ENCODE results near the gene CXADR. TPM values are rescaled to one million over a fixed set of nuclear protein-coding genes. Genes with fewer than 3 reads are reported as not detected.
"Not testable (repeated sequence)": the region's sequence is repeated elsewhere in the genome, so short reads cannot be mapped to it uniquely, and the experiment has no call there.

The CXADR gene
- total RNA-seq, 1 experiment from 2014 or later: 0.08 TPM

DNA sequence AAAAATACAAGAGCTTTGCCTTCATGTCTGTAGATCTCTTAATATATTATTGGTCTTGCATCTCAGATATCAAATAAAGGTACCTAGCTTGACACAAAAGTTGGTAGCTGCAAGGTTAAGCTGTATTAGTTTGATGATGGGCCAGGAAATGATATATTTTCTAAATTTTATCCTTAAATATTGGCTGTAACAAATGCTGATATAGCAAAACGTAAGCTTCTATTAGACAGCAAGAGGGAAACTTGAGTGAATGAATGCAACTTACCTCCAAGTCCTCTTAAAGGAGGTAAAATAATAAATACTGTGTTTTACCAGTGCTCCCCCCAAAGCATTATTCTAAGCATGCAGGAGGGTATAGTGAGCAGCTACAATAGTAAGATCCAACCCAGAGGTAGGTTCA, 4.2 kb downstream of the CXADR start:
- H3K9me3 ChIP-seq (replicated peaks); H3K27ac ChIP-seq; H3K4me3 ChIP-seq; DNase-seq (ENCODE audit: low read depth in 1 of 2, low spot score in 2 of 2); H3K36me3 ChIP-seq: not testable (repeated sequence)
- Histone ChIP-seq H3K27me3 (replicated peaks) (peaks cover 23% of the 10 kb centered on the region), H3K4me1 (replicated peaks) (peaks cover 17% of the 10 kb centered on the region)

DNA sequence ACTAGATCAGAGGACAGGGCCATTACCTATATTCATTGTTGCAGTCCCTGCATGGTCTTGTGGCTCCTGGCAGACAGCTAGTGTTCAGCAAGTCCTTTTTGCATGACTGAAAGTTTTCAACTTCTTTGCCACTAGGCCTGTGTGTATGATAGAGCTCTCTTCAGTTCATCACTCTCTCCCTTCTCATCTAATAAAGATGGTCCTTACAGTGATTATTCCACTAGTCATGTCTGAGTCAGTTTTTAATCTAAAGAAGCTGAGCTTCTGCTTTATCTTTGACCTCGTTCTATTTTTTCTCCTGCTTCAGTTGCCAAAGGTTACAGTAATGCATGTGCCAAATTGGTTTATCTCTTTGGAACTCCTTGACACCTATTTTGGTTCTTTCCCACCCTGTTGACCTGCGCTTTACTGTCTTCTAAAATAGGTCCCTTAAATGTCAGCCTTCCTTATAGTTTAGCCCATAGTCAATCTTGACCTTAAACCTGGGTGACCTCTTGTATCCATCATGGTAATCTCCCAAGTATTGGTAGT, 6.4 kb downstream of the CXADR start:
- no peak overlapping the region for H3K4me3 ChIP-seq
- no peak overlapping the region for H3K27ac ChIP-seq
- no peaks in the 10 kb centered on the region for H3K4me1 ChIP-seq (replicated peaks)
- no peaks in the 10 kb centered on the region for H3K36me3 ChIP-seq
- no peak for DNase-seq (ENCODE audit: low read depth in 1 of 2, low spot score in 2 of 2)
- peaks cover 2% of the 10 kb centered on the region; the same call in 1 of the 2 replicates for H3K27me3 ChIP-seq (replicated peaks)
- no peaks in the 10 kb centered on the region for H3K9me3 ChIP-seq (replicated peaks)

- Histone ChIP-seq H3K4me1 (replicated peaks) (no peaks in the 10 kb centered on the region), H3K36me3 (no peaks in the 10 kb centered on the region), H3K9me3 (replicated peaks) (no peaks in the 10 kb centered on the region), H3K4me3 (no peak overlapping the region), H3K27me3 (replicated peaks) (peaks cover 2% of the 10 kb centered on the region; the same call in 1 of the 2 replicates), H3K27ac (no peak overlapping the region)
- DNase-seq (ENCODE audit: low read depth in 1 of 2, low spot score in 2 of 2): no peak
Measured at GRCh38 chr21:17519965-17520609, 7.2 kb downstream of the CXADR start.

DNA sequence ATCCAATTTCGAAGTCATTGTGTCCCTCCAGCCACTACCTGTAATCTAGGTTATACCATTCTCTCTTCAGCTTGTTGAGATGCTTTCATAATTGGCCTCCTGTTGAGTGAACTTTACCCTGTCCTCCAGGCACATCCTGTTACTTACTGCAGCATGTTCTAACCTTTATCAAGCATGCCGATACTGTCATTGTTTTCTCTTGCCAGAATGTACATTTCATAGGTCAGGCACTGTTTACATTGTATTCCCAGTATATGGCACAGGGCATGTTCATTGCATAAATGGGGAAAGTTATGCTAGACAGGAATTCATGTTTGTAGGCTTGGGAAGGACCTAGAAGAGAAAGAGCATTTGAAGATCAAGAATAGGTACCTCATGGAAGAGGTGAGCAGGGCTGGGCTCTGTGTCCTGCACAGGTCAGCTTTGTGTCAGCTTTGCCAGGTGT, 10.2 kb downstream of the CXADR start:
- Histone ChIP-seq H3K27ac (no peak overlapping the region), H3K36me3 (no peaks in the 10 kb centered on the region), H3K4me1 (replicated peaks) (peaks cover 9% of the 10 kb centered on the region), H3K27me3 (replicated peaks) (no peaks in the 10 kb centered on the region; the same call in 1 of the 2 replicates), H3K9me3 (replicated peaks) (no peaks in the 10 kb centered on the region), H3K4me3 (no peak overlapping the region)
- no peak for DNase-seq (ENCODE audit: low read depth in 1 of 2, low spot score in 2 of 2)

GRCh38 chr21:17523979-17524494, 11.2 kb downstream of the CXADR start:
- H3K27me3 ChIP-seq (replicated peaks); H3K27ac ChIP-seq: not testable (repeated sequence)
- peaks cover 15% of the 10 kb centered on the region for H3K4me1 ChIP-seq (replicated peaks)

DNA sequence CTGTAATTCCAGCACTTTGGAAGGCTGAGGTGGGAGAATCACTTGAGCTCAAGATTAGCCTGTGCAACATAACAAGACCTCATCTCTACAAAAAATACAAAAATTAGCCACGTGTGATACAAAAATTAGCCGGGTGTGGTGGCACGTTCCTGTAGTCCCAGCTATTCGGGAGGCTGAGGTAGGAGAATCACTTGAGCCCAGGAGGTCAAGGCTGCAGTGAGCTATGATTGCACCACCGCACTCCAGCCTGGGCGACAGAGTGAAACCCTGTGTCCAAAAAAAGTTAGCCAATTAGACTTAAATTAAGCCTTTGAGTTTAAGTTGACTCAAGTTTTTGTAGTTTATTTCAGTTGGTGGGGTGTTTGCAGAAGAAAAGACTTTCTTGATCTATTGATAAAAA, 11.8 kb downstream of the CXADR start:
- Histone ChIP-seq H3K4me1 (replicated peaks) (peaks cover 15% of the 10 kb centered on the region), H3K9me3 (replicated peaks) (no peaks in the 10 kb centered on the region), H3K4me3 (no peak overlapping the region), H3K36me3 (no peaks in the 10 kb centered on the region), H3K27me3 (replicated peaks) (no peaks in the 10 kb centered on the region; the same call in 1 of the 2 replicates), H3K27ac (no peak overlapping the region)
- DNase-seq (ENCODE audit: low read depth in 1 of 2, low spot score in 2 of 2): no peak

More at GRCh38 chr21:17523979-17524494, 11.2 kb downstream of the CXADR start:
- not testable (repeated sequence) for H3K4me3 ChIP-seq; DNase-seq (ENCODE audit: low read depth in 1 of 2, low spot score in 2 of 2); H3K36me3 ChIP-seq; H3K9me3 ChIP-seq (replicated peaks)

DNA sequence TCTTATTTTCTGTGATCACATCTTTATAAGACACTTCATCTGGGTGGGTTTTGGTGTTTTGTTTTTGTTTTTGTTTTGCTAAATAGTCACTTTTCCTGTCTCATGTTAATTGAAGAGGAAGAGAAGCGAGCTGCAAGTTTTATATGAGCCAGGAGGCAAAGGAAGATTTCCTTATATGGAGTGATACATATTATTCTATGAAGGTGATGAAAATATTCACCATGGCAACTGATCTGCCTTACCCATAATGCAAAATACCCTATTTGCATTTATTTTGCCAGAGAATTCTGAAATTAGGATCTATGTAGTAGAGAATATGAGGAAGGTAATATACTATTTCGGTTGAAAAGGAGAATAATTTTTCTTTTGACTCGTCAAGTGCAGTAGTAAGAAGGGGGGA, 13.9 kb downstream of the CXADR start:
- Histone ChIP-seq H3K4me1 (replicated peaks) (peaks cover 15% of the 10 kb centered on the region), H3K27me3 (replicated peaks) (no peaks in the 10 kb centered on the region), H3K36me3 (no peaks in the 10 kb centered on the region), H3K9me3 (replicated peaks) (no peaks in the 10 kb centered on the region), H3K4me3 (no peak overlapping the region), H3K27ac (no peak overlapping the region)
- no peak for DNase-seq (ENCODE audit: low read depth in 1 of 2, low spot score in 2 of 2)

- Histone ChIP-seq H3K27me3 (replicated peaks) (no peaks in the 10 kb centered on the region; the same call in 1 of the 2 replicates), H3K4me3 (no peak overlapping the region), H3K9me3 (replicated peaks) (no peaks in the 10 kb centered on the region), H3K4me1 (replicated peaks) (peaks cover 15% of the 10 kb centered on the region), H3K36me3 (no peaks in the 10 kb centered on the region), H3K27ac (peak overlapping the region; percentile 7; the same call in 1 of the 2 replicates)
- DNase-seq (ENCODE audit: low read depth in 1 of 2, low spot score in 2 of 2): peak in 1 of 2 experiments; percentile 60
Measured at GRCh38 chr21:17527240-17527639, 14.4 kb downstream of the CXADR start.

DNA sequence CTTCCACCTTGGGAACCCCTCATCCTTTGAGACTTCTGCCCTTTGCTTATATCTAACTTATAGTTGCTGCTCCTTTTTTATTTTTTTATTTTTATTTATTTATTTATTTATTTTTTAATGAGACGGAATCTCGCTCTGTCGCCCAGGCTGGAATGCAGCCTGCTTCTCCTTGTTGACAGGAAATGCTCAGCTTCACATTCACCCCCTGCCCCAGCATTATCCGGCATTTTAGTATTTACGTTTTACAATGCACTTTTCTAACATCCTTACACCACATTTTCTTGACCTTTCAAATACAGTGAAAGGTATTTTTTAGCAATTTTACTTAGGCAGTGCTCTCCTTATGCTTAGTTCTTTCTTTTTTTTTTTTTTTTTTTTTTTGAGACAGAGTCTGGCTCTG, 14.9 kb downstream of the CXADR start:
- DNase-seq (ENCODE audit: low read depth in 1 of 2, low spot score in 2 of 2): no peak
- Histone ChIP-seq H3K27me3 (replicated peaks) (no peaks in the 10 kb centered on the region; the same call in 1 of the 2 replicates), H3K36me3 (no peaks in the 10 kb centered on the region), H3K4me1 (replicated peaks) (peaks cover 15% of the 10 kb centered on the region), H3K4me3 (no peak overlapping the region), H3K9me3 (replicated peaks) (no peaks in the 10 kb centered on the region), H3K27ac (peak overlapping the region; percentile 7; the same call in 1 of the 2 replicates)

DNA sequence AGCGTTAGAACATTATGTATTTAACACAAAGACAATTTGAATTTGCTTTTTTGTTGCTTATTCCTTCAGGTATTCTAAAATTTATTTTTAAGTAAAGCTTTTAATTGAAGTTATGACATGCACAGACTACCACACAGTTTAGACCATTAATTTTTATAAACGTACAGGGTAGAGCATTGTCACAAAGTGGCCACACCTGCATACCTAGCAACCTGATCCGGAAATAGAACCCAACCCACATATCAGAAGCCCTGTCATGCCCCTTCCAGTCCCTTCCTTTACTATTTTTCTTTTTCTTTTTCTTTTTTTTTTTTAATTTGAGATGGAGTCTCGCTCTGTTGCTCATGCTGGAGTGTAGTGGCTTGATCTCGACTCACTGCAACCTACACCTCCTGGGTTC, 16.8 kb downstream of the CXADR start:
- Histone ChIP-seq H3K4me1 (replicated peaks) (peaks cover 15% of the 10 kb centered on the region), H3K9me3 (replicated peaks) (no peaks in the 10 kb centered on the region), H3K27me3 (replicated peaks) (no peaks in the 10 kb centered on the region; the same call in 1 of the 2 replicates), H3K36me3 (no peaks in the 10 kb centered on the region), H3K27ac (no peak overlapping the region), H3K4me3 (no peak overlapping the region)
- DNase-seq (ENCODE audit: low read depth in 1 of 2, low spot score in 2 of 2): no peak

DNA sequence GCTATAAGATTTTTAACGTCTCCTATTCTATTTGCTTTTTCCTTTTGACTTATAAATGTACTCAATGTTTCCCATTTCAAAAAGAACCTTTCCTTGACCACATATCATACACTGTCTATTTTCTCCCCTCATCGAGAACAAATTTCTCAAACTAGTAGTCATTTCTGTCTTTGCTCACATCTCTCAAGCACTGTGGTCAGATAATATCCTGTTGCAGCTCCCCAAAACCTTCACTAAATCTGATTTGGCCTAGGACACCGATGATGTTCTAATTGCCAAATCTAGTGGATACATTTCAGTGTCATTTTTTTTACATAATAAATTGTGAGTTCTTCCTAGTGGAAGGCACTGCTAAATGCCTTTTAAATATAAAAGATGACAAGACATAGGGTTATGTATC, 19.4 kb downstream of the CXADR start:
- H3K36me3 ChIP-seq: no peaks in the 10 kb centered on the region
- no peak overlapping the region for H3K27ac ChIP-seq
- DNase-seq (ENCODE audit: low read depth in 1 of 2, low spot score in 2 of 2): no peak
- H3K4me3 ChIP-seq: no peak overlapping the region
- no peaks in the 10 kb centered on the region for H3K9me3 ChIP-seq (replicated peaks)
- H3K27me3 ChIP-seq (replicated peaks): no peaks in the 10 kb centered on the region; the same call in 1 of the 2 replicates
- H3K4me1 ChIP-seq (replicated peaks): peaks cover 11% of the 10 kb centered on the region

GRCh38 chr21:17536381-17536780, 23.5 kb downstream of the CXADR start:
- Histone ChIP-seq H3K9me3 (replicated peaks) (no peaks in the 10 kb centered on the region), H3K4me1 (replicated peaks) (no peaks in the 10 kb centered on the region; the same call in 1 of the 2 replicates), H3K4me3 (no peak overlapping the region), H3K36me3 (no peaks in the 10 kb centered on the region), H3K27ac (no peak overlapping the region), H3K27me3 (replicated peaks) (no peaks in the 10 kb centered on the region; the same call in 1 of the 2 replicates)
- DNase-seq (ENCODE audit: low read depth in 1 of 2, low spot score in 2 of 2): no peak

DNA sequence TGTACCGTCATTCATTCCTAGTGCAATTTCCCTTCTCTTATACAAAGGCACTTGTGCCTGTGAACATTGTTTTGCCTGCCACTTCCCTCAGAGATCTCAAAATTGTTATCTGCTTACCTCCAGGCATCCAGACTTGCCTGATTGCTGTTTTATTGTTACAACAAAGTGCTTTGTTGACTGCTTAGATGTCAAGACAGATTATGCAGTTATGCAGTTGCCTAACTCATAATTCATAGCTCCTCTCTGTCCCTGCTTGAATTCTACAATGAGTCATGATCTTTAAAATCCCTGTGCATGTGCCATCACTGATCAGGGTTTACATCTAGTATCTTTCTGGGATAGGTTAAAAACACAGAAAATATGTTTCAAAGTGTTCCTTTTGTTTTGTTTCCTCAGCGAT, 24.5 kb downstream of the CXADR start:
- no peak overlapping the region for H3K27ac ChIP-seq
- no peak for DNase-seq (ENCODE audit: low read depth in 1 of 2, low spot score in 2 of 2)
- no peak overlapping the region for H3K4me3 ChIP-seq
- no peaks in the 10 kb centered on the region; the same call in 1 of the 2 replicates for H3K4me1 ChIP-seq (replicated peaks)
- no peaks in the 10 kb centered on the region for H3K36me3 ChIP-seq
- no peaks in the 10 kb centered on the region for H3K9me3 ChIP-seq (replicated peaks)
- H3K27me3 ChIP-seq (replicated peaks): no peaks in the 10 kb centered on the region

- Histone ChIP-seq H3K27ac (no peak overlapping the region), H3K4me1 (replicated peaks) (no peaks in the 10 kb centered on the region; the same call in 1 of the 2 replicates), H3K4me3 (no peak overlapping the region), H3K27me3 (replicated peaks) (no peaks in the 10 kb centered on the region), H3K9me3 (replicated peaks) (no peaks in the 10 kb centered on the region), H3K36me3 (no peaks in the 10 kb centered on the region)
- no peak for DNase-seq (ENCODE audit: low read depth in 1 of 2, low spot score in 2 of 2)
Measured at GRCh38 chr21:17538576-17538975, 25.7 kb downstream of the CXADR start.

Measured in SJSA1 (cell line).